PC-3 (cell line): ENCODE results near the gene ZBTB7B.

Experiments used
- EZH2 ChIP-seq: fragments of 300-600 bp; sonication (generic); IDR thresholded peaks from one replicate; pipeline ENCODE4 v1.6.1; 2017; ENCODE audit warnings: antibody characterized with exemption, mild to moderate bottlenecking, low read length; ENCODE audit not compliant: unreplicated experiment
- TF ChIP-seq, protein P1 (sequence below): fragments of 300-600 bp; sonication (generic); conservative IDR thresholded peaks from 2 replicates; pipeline ENCODE4 v1.5.1; 2017; ENCODE audit warnings: antibody characterized with exemption, low read depth, mild to moderate bottlenecking, low read length

DNA sequence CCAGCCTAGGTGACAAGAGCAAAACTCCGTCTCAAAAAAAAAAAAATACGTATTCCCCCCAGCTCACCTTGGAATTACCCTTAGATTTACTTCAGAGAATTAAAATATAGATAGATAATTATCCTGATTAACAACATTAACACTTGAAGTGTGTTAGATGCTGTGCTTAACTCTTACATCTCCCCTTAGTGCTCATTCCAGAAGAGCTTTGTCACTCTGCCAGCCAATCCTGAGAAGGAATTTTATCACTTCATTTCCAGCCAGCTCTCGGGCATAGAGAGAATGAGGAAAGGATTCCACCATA, 30.4 kb upstream of the ZBTB7B start:
- TF ChIP-seq, protein P1, sequence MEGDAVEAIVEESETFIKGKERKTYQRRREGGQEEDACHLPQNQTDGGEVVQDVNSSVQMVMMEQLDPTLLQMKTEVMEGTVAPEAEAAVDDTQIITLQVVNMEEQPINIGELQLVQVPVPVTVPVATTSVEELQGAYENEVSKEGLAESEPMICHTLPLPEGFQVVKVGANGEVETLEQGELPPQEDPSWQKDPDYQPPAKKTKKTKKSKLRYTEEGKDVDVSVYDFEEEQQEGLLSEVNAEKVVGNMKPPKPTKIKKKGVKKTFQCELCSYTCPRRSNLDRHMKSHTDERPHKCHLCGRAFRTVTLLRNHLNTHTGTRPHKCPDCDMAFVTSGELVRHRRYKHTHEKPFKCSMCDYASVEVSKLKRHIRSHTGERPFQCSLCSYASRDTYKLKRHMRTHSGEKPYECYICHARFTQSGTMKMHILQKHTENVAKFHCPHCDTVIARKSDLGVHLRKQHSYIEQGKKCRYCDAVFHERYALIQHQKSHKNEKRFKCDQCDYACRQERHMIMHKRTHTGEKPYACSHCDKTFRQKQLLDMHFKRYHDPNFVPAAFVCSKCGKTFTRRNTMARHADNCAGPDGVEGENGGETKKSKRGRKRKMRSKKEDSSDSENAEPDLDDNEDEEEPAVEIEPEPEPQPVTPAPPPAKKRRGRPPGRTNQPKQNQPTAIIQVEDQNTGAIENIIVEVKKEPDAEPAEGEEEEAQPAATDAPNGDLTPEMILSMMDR: no peak
- TF ChIP-seq EZH2: no peak
